ENCODE results near the gene MCCC2. TPM values are rescaled to one million over a fixed set of nuclear protein-coding genes. Genes with fewer than 3 reads are reported as not detected.

The MCCC2 gene
- total RNA-seq, 2 donors from 2014 or later, result 42.4 to 48.4 TPM

DNA sequence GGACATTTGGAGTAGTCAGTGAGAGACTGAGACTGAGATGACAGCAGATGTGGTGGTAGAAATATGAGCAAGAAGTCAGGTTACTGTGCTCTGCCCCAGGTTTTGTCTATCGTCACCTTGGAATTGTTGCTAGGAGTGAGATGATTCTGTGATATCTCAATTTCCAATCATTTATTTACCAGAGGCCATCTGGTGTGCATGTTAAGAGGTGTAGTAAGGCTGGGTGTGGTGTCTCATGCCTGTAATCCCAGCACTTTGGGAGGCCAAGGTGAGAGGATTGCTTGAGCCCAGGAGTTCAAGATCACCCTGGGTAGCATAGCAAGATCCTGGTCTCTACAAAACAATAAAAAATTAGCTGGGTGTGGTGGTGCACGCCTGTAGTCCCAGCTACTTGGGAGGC, 93.4 kb downstream of the MCCC2 start:
- peaks cover 14% of the 10 kb centered on the region for H3K27me3 Mint-ChIP-seq (ENCODE audit: insufficient read depth)
- whole genome bisulfite sequencing, 2 experiments (ENCODE audit: insufficient coverage in 1 of 2, insufficient read length in 1 of 2), result 96% methylated on average over 2 of the region's 2 CpGs; no CpG with 5 or more reads in 1 of the 2 experiments

DNA sequence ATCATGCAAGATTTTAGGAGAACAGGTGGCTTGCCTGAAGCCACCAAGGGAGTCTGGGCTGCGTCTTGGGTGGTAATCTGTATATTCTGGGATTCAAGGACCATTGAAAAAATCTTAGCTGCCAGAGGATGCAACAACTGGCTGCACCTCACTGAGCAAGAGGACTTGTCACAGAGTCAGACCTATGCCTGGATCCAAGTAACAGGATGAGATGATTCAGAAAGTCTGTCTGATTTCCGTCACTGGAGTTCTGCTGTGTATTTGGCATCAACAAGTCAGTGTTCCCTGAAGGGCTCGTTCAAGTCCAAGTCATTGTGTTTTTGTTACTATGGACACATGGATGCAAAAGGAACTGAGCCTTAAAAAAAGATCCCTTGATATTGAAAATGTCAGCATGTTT, 94.2 kb downstream of the MCCC2 start:
- H3K4me3 Mint-ChIP-seq, result no peak overlapping the region
- no peaks in the 10 kb centered on the region for H3K36me3 Mint-ChIP-seq (ENCODE audit: low read depth)
- Histone ChIP-seq H3K4me3 (ENCODE audit: low read length) (no peak overlapping the region), H3K36me3 (ENCODE audit: control insufficient read depth, insufficient read depth, low read length) (no peaks in the 10 kb centered on the region), H3K4me1 (ENCODE audit: control insufficient read depth, insufficient read depth, low read length) (no peaks in the 10 kb centered on the region), H3K27ac (ENCODE audit: low read depth, low read length) (no peak overlapping the region), H3K9ac (ENCODE audit: extremely low read depth, low read length, poor library complexity, severe bottlenecking) (no peak overlapping the region), H3K9me3 (ENCODE audit: control insufficient read depth, low read length) (no peaks in the 10 kb centered on the region), H3K27me3 (ENCODE audit: control insufficient read depth, insufficient read depth, low read length, poor library complexity, severe bottlenecking) (no peaks in the 10 kb centered on the region)
- 86 to 89% methylated on average over 3 of the region's 3 CpGs for WGBS, 2 experiments (ENCODE audit: insufficient coverage in 1 of 2, insufficient read length in 1 of 2)
- DNase-seq, result no peak
- H3K27me3 Mint-ChIP-seq (ENCODE audit: insufficient read depth), result peaks cover 16% of the 10 kb centered on the region
- TF ChIP-seq, protein P1, sequence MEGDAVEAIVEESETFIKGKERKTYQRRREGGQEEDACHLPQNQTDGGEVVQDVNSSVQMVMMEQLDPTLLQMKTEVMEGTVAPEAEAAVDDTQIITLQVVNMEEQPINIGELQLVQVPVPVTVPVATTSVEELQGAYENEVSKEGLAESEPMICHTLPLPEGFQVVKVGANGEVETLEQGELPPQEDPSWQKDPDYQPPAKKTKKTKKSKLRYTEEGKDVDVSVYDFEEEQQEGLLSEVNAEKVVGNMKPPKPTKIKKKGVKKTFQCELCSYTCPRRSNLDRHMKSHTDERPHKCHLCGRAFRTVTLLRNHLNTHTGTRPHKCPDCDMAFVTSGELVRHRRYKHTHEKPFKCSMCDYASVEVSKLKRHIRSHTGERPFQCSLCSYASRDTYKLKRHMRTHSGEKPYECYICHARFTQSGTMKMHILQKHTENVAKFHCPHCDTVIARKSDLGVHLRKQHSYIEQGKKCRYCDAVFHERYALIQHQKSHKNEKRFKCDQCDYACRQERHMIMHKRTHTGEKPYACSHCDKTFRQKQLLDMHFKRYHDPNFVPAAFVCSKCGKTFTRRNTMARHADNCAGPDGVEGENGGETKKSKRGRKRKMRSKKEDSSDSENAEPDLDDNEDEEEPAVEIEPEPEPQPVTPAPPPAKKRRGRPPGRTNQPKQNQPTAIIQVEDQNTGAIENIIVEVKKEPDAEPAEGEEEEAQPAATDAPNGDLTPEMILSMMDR (conservative IDR thresholded peaks at IDR 0.05), result no peak
- no peaks in the 10 kb centered on the region for H3K4me1 Mint-ChIP-seq
- no peak overlapping the region for H3K27ac Mint-ChIP-seq
- peaks cover 5% of the 10 kb centered on the region for H3K9me3 Mint-ChIP-seq

More for the DNA sequence above, 93.4 kb downstream of the MCCC2 start:
- Mint-ChIP-seq H3K9me3 (no peaks in the 10 kb centered on the region), H3K27ac (no peak overlapping the region), H3K36me3 (ENCODE audit: low read depth) (no peaks in the 10 kb centered on the region), H3K4me3 (no peak overlapping the region), H3K4me1 (no peaks in the 10 kb centered on the region)
- no peak for DNase-seq
- no peaks in the 10 kb centered on the region for H3K9me3 ChIP-seq (ENCODE audit: control insufficient read depth, low read length)
- no peaks in the 10 kb centered on the region for H3K27me3 ChIP-seq (ENCODE audit: control insufficient read depth, insufficient read depth, low read length, poor library complexity, severe bottlenecking)
- H3K4me1 ChIP-seq (ENCODE audit: control insufficient read depth, insufficient read depth, low read length), result no peaks in the 10 kb centered on the region
- H3K9ac ChIP-seq (ENCODE audit: extremely low read depth, low read length, poor library complexity, severe bottlenecking), result no peak overlapping the region
- H3K36me3 ChIP-seq (ENCODE audit: control insufficient read depth, insufficient read depth, low read length), result no peaks in the 10 kb centered on the region
- H3K4me3 ChIP-seq (ENCODE audit: low read length), result no peak overlapping the region
- TF ChIP-seq, protein P1 (conservative IDR thresholded peaks at IDR 0.05), result no peak
- no peak overlapping the region for H3K27ac ChIP-seq (ENCODE audit: low read depth, low read length)

DNA sequence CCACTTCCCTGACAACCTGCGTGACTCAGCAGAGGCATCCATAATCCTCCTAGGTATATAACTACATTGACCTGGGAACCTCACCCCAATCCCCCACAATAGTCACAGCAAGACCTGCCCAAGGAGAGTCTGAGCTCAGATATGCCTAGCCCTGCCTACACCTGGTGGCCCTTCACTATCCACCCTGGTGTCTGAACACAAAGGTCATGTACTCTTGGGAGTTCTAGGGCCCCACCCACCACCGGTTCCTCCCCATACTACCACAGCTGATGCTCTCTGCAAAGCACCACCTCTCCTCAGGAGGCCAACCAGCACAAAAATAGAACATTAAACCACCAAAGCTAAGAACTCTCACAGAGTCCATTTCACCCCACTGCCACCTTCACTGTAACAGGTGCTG, 97.2 kb downstream of the MCCC2 start:
- no peaks in the 10 kb centered on the region for H3K36me3 Mint-ChIP-seq (ENCODE audit: low read depth)
- H3K27me3 ChIP-seq (ENCODE audit: control insufficient read depth, insufficient read depth, low read length, poor library complexity, severe bottlenecking), result no peaks in the 10 kb centered on the region
- H3K9ac ChIP-seq (ENCODE audit: extremely low read depth, low read length, poor library complexity, severe bottlenecking), result no peak overlapping the region
- no peaks in the 10 kb centered on the region for H3K36me3 ChIP-seq (ENCODE audit: control insufficient read depth, insufficient read depth, low read length)
- H3K4me1 ChIP-seq (ENCODE audit: control insufficient read depth, insufficient read depth, low read length), result no peaks in the 10 kb centered on the region
- no peak overlapping the region for H3K27ac Mint-ChIP-seq
- H3K4me1 Mint-ChIP-seq, result no peaks in the 10 kb centered on the region
- H3K27me3 Mint-ChIP-seq (ENCODE audit: insufficient read depth), result peaks cover 7% of the 10 kb centered on the region
- H3K9me3 ChIP-seq (ENCODE audit: control insufficient read depth, low read length), result no peaks in the 10 kb centered on the region
- no peak overlapping the region for H3K4me3 ChIP-seq (ENCODE audit: low read length)
- peaks cover 5% of the 10 kb centered on the region for H3K9me3 Mint-ChIP-seq
- no peak for DNase-seq
- WGBS, 2 experiments (ENCODE audit: insufficient coverage in 1 of 2, insufficient read length in 1 of 2), result 96 to 100% methylated on average over 1 to 2 of the region's 2 CpGs
- no peak overlapping the region for H3K27ac ChIP-seq (ENCODE audit: low read depth, low read length)
- no peak overlapping the region for H3K4me3 Mint-ChIP-seq
- TF ChIP-seq, protein P1 (conservative IDR thresholded peaks at IDR 0.05), result no peak

All from endodermal cell (in vitro differentiated cells).